Activated effector memory CD4-positive, alpha-beta T cell treated with anti-CD3 and anti-CD28 coated beads, Interleukin-2, amount 50 U/mL, for 16 hours (primary cell): ENCODE results near the gene BTLA.
"Not testable (repeated sequence)": the region's sequence is repeated elsewhere in the genome, so short reads cannot be mapped to it uniquely, and the experiment has no call there.

ENCODE experiments used
- DNase-seq: peaks from one replicate; pipeline ENCODE4 v3.0.0-alpha.2; 2020

The BTLA gene

GRCh38 chr3:112437146-112438022 lies 61.9 kb downstream of the BTLA start:
- DNase-seq, result no peak

- DNase-seq, result no peak
Measured at GRCh38 chr3:112429960-112430359, 69.3 kb downstream of the BTLA start.

GRCh38 chr3:112427123-112427522 lies 72.1 kb downstream of the BTLA start:
- no peak for DNase-seq

GRCh38 chr3:112425858-112426750 lies 73.2 kb downstream of the BTLA start:
- DNase-seq, result no peak

GRCh38 chr3:112425382-112425781 lies 73.9 kb downstream of the BTLA start:
- no peak for DNase-seq

GRCh38 chr3:112424394-112424793 lies 74.9 kb downstream of the BTLA start:
- DNase-seq, result no peak

GRCh38 chr3:112422921-112423320 lies 76.4 kb downstream of the BTLA start:
- not testable (repeated sequence) for DNase-seq

- DNase-seq, result not testable (repeated sequence)
Measured at GRCh38 chr3:112418526-112418925, 80.7 kb downstream of the BTLA start.

- no peak for DNase-seq
Measured at GRCh38 chr3:112417696-112418318, 81.5 kb downstream of the BTLA start.

GRCh38 chr3:112416391-112417212 lies 82.7 kb downstream of the BTLA start:
- no peak for DNase-seq

GRCh38 chr3:112415390-112415789 lies 83.9 kb downstream of the BTLA start:
- no peak for DNase-seq
